HFF-Myc (cell line): Measurements from ENCODE around the gene CACTIN.

Experiments
- DNase-seq: peaks from one replicate; pipeline ENCODE4 v3.0.0-alpha.2; 2011; ENCODE audit warnings: low read depth; ENCODE audit errors: extremely low read depth
- H3K4me3 ChIP-seq: replicated peaks from 2 replicates; pipeline ENCODE4 v1.5.1; 2011; ENCODE audit warnings: low read depth, mild to moderate bottlenecking, control low read depth, low read length
- TF ChIP-seq, protein P1 (sequence below): IDR thresholded peaks from 2 replicates; pipeline ENCODE4 v1.5.1; 2012; ENCODE audit warnings: mild to moderate bottlenecking, low read depth, low read length, control low read depth; ENCODE audit errors: missing control alignments

Gene CACTIN

DNA sequence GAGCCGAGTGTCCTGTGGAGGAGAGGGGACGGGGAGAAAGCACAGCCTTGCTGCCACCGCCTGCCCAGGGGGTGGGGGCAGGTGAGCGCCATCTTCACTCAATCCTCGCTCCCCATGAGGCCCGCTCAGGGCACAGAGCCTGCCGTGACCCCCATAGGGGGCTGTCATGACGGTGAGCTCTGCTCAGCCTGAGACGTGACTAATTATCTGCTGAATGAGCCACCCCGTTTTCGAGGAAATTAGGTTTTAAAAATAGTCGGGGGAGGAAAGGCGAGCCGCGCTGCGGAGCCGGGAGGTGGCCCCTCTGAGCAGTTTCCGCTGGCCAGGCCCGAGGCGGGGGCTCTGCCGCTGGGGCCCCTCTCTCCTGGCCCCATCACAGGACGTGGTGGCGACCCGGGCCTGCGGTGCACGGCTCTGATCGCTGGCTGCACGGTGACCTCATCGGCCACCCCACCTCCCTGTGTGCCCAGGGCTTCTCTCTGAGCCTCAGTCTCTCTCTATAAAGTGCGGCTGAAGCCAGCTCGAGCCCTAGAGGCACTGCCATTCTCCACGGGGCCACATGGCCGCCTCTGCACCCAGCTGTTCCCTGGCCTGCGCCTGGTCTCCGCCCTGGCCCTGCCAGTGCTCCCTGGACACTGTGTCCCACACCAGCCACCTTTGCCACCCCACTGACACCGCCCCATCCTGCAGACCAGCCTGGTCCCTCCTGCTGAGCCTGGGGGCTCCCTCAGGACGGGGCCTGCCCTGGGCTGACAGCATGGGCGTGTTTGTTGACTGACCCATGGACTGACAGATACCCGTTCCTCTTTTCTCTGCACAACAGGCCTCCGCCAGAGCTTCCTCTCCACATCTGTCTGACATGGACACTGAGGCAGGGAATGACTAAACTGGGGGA lies 45.3 kb upstream of the CACTIN start:
- TF ChIP-seq, protein P1, sequence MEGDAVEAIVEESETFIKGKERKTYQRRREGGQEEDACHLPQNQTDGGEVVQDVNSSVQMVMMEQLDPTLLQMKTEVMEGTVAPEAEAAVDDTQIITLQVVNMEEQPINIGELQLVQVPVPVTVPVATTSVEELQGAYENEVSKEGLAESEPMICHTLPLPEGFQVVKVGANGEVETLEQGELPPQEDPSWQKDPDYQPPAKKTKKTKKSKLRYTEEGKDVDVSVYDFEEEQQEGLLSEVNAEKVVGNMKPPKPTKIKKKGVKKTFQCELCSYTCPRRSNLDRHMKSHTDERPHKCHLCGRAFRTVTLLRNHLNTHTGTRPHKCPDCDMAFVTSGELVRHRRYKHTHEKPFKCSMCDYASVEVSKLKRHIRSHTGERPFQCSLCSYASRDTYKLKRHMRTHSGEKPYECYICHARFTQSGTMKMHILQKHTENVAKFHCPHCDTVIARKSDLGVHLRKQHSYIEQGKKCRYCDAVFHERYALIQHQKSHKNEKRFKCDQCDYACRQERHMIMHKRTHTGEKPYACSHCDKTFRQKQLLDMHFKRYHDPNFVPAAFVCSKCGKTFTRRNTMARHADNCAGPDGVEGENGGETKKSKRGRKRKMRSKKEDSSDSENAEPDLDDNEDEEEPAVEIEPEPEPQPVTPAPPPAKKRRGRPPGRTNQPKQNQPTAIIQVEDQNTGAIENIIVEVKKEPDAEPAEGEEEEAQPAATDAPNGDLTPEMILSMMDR, result no peak
- no peak overlapping the region for H3K4me3 ChIP-seq
- DNase-seq, result no peak

- no peak overlapping the region for H3K4me3 ChIP-seq
- DNase-seq, result no peak
- TF ChIP-seq, protein P1, result no peak
These were observed 44.4 kb upstream of the CACTIN start for GRCh38 chr19:3670796-3671679.

DNA sequence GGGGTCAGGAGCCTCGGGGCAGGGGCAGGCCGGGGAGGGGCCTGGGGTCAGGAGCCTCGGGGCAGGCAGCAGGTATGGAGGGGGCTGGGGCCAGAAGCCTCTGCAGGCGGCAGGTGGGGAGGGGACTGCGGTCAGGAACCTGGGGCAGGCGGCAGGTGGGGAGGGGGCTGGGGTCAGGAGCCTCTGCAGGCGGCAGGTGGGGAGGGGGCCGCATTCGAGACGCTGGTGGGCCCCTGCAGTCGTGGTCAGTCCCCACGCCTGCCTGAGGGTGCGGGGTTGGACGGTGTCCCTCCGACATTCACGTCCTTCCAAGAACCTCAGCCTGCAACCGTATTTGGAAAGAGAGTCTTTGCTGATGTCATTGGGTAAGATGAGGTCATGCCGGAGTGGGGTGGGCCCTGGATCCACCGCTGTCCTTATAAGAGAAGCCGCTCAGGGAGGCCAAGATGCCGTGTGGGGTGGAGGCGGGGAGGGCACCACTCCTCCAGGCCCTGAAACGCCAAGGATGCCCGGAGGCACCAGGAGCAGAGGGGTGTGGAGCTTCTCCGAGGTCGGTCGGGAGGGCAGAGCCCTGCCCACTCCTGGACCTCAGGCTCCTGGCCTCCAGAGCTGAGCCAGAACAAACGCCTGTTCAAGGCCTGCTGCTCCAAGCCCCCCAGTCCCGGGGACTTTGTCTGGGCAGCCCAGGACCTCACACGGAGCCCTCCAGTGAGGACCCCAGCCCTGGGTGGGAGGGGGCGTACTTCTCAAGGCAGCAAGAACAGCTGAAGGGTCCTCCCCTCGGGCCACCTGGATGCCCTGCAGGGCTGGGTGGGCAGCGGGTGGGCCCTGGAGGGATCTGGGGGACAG lies 43.6 kb upstream of the CACTIN start:
- TF ChIP-seq, protein P1, result no peak
- H3K4me3 ChIP-seq, result no peak overlapping the region
- no peak for DNase-seq

DNA sequence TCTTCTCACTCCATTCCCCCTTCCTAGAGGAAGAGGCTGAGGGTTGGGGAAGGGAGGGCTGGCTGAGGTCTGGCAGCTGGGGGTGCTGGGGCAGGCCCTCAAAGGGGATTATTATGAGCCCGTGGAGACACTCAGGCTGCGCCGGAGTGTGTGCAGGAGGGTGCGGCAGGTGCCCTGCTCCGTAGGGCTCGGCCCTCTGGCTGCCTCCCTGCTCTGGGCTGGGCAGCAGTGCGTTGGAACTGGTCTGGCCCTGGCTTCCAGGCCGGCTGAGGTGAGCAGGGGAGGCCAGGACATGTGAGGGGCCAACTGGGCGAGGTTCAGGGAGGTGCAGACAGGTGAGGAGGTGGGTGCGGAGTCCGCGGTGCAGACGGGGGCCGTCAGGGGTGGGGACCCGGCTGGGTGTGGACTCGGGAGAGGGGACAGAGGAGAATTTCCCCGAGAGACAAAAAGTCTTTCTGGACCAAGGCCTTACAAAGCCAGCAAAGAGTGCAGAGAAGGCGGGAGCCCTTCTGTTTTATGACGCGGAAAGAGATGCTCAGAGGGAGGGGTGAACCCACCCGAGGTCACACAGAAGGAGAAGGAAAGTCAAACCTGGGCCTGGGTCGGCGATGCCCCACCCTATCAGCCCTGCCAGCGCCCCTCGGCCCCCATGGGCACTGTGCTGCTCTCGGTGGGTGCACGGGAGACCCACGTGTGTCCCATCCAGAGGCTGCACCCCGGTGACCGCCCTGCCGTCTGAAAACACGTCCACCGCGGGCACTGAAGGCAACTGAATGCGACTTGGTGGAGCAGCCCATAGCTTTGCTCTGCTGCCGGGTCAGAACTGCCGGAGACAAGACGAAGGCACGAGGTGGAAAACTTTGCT lies 42.7 kb upstream of the CACTIN start:
- DNase-seq, result no peak
- H3K4me3 ChIP-seq, result no peak overlapping the region
- TF ChIP-seq, protein P1, result no peak

DNA sequence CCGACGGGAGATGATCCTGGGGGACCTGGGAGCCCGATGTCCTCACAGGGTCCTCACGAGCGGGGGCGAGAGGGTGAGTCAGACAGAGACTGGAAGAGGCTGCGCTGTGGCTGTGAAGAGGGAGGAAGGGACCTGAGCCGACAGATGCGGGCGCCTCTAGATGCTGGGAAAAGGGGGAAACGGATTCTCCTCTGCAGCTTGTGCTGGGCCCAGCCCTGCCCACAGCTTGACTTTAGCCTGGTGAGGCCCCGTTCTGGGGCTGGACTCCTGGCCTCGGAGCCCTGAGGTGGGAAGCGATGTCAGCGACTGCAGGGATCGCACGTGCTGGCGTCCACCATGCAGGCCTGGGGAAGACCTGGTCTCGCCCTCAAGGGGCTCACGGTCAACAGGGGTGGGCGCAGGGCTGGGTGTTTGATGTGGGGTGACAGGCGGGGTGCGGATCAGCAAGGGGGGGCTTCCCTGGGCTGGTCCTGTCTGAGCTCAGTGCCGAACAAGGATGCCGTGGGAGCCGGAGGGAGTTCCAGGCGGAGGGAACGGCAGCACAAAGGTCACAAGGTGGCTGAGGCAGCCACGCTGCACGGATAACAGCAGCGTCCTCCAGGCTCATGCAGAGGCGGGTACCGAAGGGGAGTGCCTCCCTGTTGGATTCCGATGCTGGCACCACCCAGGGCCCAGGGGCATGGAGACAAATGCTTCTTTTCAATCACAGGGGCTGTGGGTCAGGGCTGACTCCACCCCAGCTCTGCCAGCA lies 41.9 kb upstream of the CACTIN start:
- H3K4me3 ChIP-seq, result no peak overlapping the region
- TF ChIP-seq, protein P1, result no peak
- no peak for DNase-seq
